Keratinocyte (primary cell): Measurements from ENCODE around the gene SLC41A3. TPM values are rescaled to one million over a fixed set of nuclear protein-coding genes. Genes with fewer than 3 reads are reported as not detected.
"Not testable (repeated sequence)": the region's sequence is repeated elsewhere in the genome, so short reads cannot be mapped to it uniquely, and the experiment has no call there.

ENCODE experiments used
- DNase-seq: peaks from one replicate; pipeline ENCODE4 v3.0.0-alpha.2; 2011; ENCODE audit warnings: low read depth, missing footprints, low spot score
- FAIRE-seq: peaks from 2 replicates; lab custom pipeline; 2011; peaks lifted over from hg19 to GRCh38; lab: Jason Lieb, UNC
- H2AFZ ChIP-seq: 2 replicates; pipeline ENCODE4 v1.6.0; 2012; ENCODE audit warnings: low read length, control low read depth, inconsistent platforms; ENCODE audit not compliant: control insufficient read depth
- H3K27ac ChIP-seq: 2 replicates; pipeline ENCODE4 v1.5.1; 2011; ENCODE audit warnings: low read length; ENCODE audit not compliant: control insufficient read depth, insufficient read depth
- H3K27me3 ChIP-seq: 3 replicates; pipeline ENCODE4 v1.6.0; 2011; ENCODE audit warnings: low read length; ENCODE audit not compliant: control insufficient read depth, insufficient read depth; ENCODE audit errors: extremely low read depth
- H3K36me3 ChIP-seq, 2 experiments: 2 replicates in 1 of 2; 3 replicates in 1 of 2; pipeline ENCODE4 v1.5.1; 2011; ENCODE audit warnings: low read length in 2 of 2, mild to moderate bottlenecking in 1 of 2; ENCODE audit not compliant: control insufficient read depth in 2 of 2, insufficient read depth in 2 of 2; ENCODE audit errors: extremely low read depth in 1 of 2
- H3K4me1 ChIP-seq: 3 replicates; pipeline ENCODE4 v1.5.1; 2011; ENCODE audit warnings: low read length; ENCODE audit not compliant: control insufficient read depth, insufficient read depth; ENCODE audit errors: extremely low read depth
- H3K4me2 ChIP-seq: 3 replicates; pipeline ENCODE4 v1.6.0; 2011; ENCODE audit warnings: low read depth, low read length; ENCODE audit not compliant: control insufficient read depth, insufficient read depth; ENCODE audit errors: extremely low read depth
- H3K4me3 ChIP-seq, 3 experiments: fragments of 200-600 bp in 1 of 3; sonication (generic) in 1 of 3; 2 replicates in 2 of 3; 3 replicates in 1 of 3; pipeline ENCODE4 v1.5.1; 2011 to 2016; ENCODE audit warnings: low read length in 3 of 3, mild to moderate bottlenecking in 3 of 3, control low read depth in 2 of 3, inconsistent platforms in 1 of 3, low read depth in 1 of 3, mixed read lengths in 1 of 3, mixed run types in 1 of 3, moderate library complexity in 1 of 3; ENCODE audit not compliant: control insufficient read depth in 2 of 3, insufficient read depth in 2 of 3; ENCODE audit errors: extremely low read depth in 1 of 3
- H3K79me2 ChIP-seq: 2 replicates; pipeline ENCODE4 v1.6.0; 2012; ENCODE audit warnings: low read length; ENCODE audit not compliant: control insufficient read depth, insufficient read depth
- H3K9ac ChIP-seq: 3 replicates; pipeline ENCODE4 v1.6.0; 2011; ENCODE audit warnings: low read length; ENCODE audit not compliant: control insufficient read depth, insufficient read depth; ENCODE audit errors: extremely low read depth
- H3K9me1 ChIP-seq: 3 replicates; pipeline ENCODE4 v1.6.0; 2011; ENCODE audit warnings: low read length; ENCODE audit not compliant: control insufficient read depth, insufficient read depth; ENCODE audit errors: extremely low read depth
- H3K9me3 ChIP-seq: 2 replicates; pipeline ENCODE4 v1.5.1; 2012; ENCODE audit warnings: low read depth, low read length; ENCODE audit not compliant: control insufficient read depth
- H4K20me1 ChIP-seq: 3 replicates; pipeline ENCODE4 v1.6.0; 2011; ENCODE audit warnings: low read length; ENCODE audit not compliant: control insufficient read depth, insufficient read depth; ENCODE audit errors: extremely low read depth
- EZH2 ChIP-seq: IDR thresholded peaks from one replicate; pipeline ENCODE4 v1.6.1; 2012; ENCODE audit warnings: inconsistent platforms, mild to moderate bottlenecking, low read length, moderate library complexity
- dilution Hi-C: fragments of 300-500 bp; cut with MboI; formaldehyde crosslinking; loops from one replicate; pipeline ENCODE4 v1.7.0; 2020; ENCODE audit warnings: low sequenced_read_pairs; ENCODE audit not compliant: extremely low pct_ligation_motif_present
- polyA plus RNA-seq, 5 experiments: library from polyadenylated mRNA; depleted of rRNA in 3 of 5; stranded (reverse) in 3 of 5; stranded (forward) in 1 of 5; unstranded in 1 of 5; fragments of >200 nt; gene quantifications; 1 replicate in 1 of 5; 2 replicates in 3 of 5; 3 replicates in 1 of 5; pipeline versions ENCODE4 v1.2.1 to v1.2.3, GENCODE V29; 2011 to 2012; ENCODE audit warnings: missing spikeins in 2 of 5, low read depth in 1 of 5, low replicate concordance in 1 of 5
- TF ChIP-seq, protein P1 (sequence below), 3 experiments: IDR thresholded peaks in 1 of 3; conservative IDR thresholded peaks in 1 of 3; optimal IDR thresholded peaks in 1 of 3; 2 replicates in 2 of 3; 3 replicates in 1 of 3; pipeline versions ENCODE3 to v1.5.1; 2011; ENCODE audit warnings: low read length in 3 of 3, mild to moderate bottlenecking in 3 of 3, moderate library complexity in 2 of 3, control low read depth in 1 of 3, inconsistent platforms in 1 of 3; ENCODE audit not compliant: insufficient read depth in 2 of 3; ENCODE audit errors: extremely low read depth in 1 of 3

The SLC41A3 gene
- polyA plus RNA-seq, 1 donor (not counting 4 experiments of a cell fraction or from before 2014, with no cell fraction given) = 30.2 TPM

DNA sequence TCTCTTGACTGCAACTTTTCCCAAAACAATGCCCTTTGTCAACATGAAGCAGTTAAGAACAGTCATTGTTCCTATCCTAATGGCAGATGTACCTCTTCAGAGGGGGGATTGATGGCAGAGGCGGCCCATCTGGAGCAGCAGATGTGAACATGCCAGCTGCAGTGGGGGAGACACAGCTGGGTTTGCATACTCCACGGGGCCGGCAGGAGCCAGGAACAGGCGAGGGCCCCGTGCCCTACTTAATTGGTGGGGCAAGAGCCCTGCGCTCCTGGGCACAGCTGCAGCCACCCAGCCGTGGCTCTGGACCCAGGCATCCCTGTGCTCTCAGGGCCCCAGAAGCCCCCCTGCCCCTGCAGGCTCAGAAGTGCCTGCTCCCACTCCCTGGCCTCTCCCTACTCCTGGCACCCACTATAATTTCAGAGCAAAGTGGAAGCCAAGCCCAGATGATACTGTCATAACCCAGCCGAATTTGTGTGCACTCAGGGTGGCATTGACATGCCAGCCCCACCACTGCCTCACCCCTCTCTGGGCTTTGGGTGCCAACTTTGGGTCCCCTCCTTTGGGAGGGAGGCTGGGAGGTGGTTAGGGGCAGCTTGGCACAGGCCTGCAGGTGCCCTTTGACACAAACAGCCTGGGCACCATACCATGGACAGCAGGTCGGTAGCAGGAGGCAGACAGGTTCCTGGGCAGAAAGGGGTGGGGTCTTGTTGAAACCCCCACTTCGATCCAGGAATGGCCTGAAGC is 80.3 kb downstream of the SLC41A3 start:
- Histone ChIP-seq H3K27me3 (no peaks in the 10 kb centered on the region), H3K4me2 (no peak overlapping the region), H3K27ac (no peak overlapping the region), H3K79me2 (no peaks in the 10 kb centered on the region), H3K9me3 (no peaks in the 10 kb centered on the region), H3K36me3 (peaks cover 2 to 14% of the 10 kb centered on the region in 2 experiments), H3K9me1 (no peaks in the 10 kb centered on the region), H3K9ac (no peak overlapping the region), H2AFZ (no peak overlapping the region), H3K4me3 (no peak overlapping the region), H4K20me1 (no peaks in the 10 kb centered on the region), H3K4me1 (peaks cover 18% of the 10 kb centered on the region)
- FAIRE-seq = no peak
- dilution Hi-C loops = no loop called here
- no peak for DNase-seq
- TF ChIP-seq EZH2 = no peak
- TF ChIP-seq, protein P1, sequence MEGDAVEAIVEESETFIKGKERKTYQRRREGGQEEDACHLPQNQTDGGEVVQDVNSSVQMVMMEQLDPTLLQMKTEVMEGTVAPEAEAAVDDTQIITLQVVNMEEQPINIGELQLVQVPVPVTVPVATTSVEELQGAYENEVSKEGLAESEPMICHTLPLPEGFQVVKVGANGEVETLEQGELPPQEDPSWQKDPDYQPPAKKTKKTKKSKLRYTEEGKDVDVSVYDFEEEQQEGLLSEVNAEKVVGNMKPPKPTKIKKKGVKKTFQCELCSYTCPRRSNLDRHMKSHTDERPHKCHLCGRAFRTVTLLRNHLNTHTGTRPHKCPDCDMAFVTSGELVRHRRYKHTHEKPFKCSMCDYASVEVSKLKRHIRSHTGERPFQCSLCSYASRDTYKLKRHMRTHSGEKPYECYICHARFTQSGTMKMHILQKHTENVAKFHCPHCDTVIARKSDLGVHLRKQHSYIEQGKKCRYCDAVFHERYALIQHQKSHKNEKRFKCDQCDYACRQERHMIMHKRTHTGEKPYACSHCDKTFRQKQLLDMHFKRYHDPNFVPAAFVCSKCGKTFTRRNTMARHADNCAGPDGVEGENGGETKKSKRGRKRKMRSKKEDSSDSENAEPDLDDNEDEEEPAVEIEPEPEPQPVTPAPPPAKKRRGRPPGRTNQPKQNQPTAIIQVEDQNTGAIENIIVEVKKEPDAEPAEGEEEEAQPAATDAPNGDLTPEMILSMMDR (optimal IDR thresholded peaks at IDR 0.05 in 1 of 3, IDR thresholded peaks at IDR 0.05 in 1 of 3, conservative IDR thresholded peaks at IDR 0.05 in 1 of 3; ENCODE audit: extremely low read depth in 1 of 3, insufficient read depth in 2 of 3, low read length in 3 of 3) = no peak

- H3K9me3 ChIP-seq = no peaks in the 10 kb centered on the region
- TF ChIP-seq, protein P1 (optimal IDR thresholded peaks at IDR 0.05 in 1 of 3, IDR thresholded peaks at IDR 0.05 in 1 of 3, conservative IDR thresholded peaks at IDR 0.05 in 1 of 3; ENCODE audit: extremely low read depth in 1 of 3, insufficient read depth in 2 of 3, low read length in 3 of 3) = no peak
- no peak for TF ChIP-seq EZH2
- no peak overlapping the region for H3K4me2 ChIP-seq
- dilution Hi-C loops = no loop called here
- DNase-seq (no peak), FAIRE-seq (no peak)
- H3K79me2 ChIP-seq = no peaks in the 10 kb centered on the region
- no peaks in the 10 kb centered on the region for H3K9me1 ChIP-seq
- peaks cover 18% of the 10 kb centered on the region for H3K4me1 ChIP-seq
- H2AFZ ChIP-seq = no peak overlapping the region
- H3K27me3 ChIP-seq = no peaks in the 10 kb centered on the region
- H3K9ac ChIP-seq = no peak overlapping the region
- peaks cover 0 to 6% of the 10 kb centered on the region in 2 experiments for H3K36me3 ChIP-seq
- no peaks in the 10 kb centered on the region for H4K20me1 ChIP-seq
- H3K27ac ChIP-seq = no peak overlapping the region
- H3K4me3 ChIP-seq = no peak overlapping the region
Measured at GRCh38 chr3:126002189-126002588, 81.7 kb downstream of the SLC41A3 start.

- H3K27ac ChIP-seq, H4K20me1 ChIP-seq, H3K79me2 ChIP-seq, H3K9ac ChIP-seq, H3K9me3 ChIP-seq, dilution Hi-C loops, H3K4me1 ChIP-seq, H2AFZ ChIP-seq, DNase-seq, FAIRE-seq, H3K4me2 ChIP-seq, H3K36me3 ChIP-seq, H3K9me1 ChIP-seq, H3K27me3 ChIP-seq, H3K4me3 ChIP-seq: not testable (repeated sequence)
Measured at GRCh38 chr3:125996751-125997150, 87.2 kb downstream of the SLC41A3 start.
